Measurements from ENCODE around the gene POU3F3. TPM values are rescaled to one million over a fixed set of nuclear protein-coding genes. Genes with fewer than 3 reads are reported as not detected.

POU3F3 gene
- total and polyA plus RNA-seq, 2 of the 8 experiments (the other 6 are each of a cell fraction or from before 2014, with no cell fraction given), result 0.09 TPM; not detected in 1

DNA sequence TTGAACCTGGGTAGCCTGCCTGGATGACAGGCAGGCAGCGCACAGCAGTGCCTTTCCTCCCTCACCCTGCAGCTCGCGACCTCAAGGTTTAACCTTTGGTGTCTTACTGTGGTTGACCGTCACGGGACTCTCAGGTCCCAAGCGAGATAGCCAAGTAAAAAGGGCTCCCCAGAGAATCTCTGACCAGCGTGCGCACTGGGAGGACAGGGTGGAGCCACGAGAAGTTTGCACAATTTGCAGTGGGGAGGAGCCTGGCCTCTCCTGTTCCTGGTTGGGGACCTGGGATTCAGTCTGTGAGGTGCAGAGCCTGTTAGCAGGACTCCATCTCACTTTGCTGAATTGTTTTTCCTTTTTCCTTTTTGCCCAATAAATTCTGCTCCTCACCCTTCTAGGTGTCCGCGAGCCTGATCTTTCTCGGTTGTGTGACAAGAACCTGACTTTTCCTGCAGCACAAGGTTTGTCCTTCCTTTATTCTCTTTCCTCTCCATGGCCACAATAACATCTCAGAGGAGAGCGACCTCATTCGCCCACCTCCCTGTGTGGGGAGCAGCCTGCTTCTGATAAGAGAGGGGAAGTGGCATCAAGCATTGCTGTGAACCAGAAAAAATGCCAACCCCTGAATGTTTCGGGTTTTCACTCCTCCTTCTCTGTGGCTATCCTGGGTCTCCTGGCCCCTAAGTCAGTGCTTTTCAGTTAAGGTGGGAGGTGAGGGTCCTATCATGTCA is 36.2 kb downstream of the POU3F3 start:
- H3K18ac ChIP-seq (ENCODE audit: extremely low read depth, low read length), result no peak overlapping the region
- no peaks in the 10 kb centered on the region for H3K4me1 ChIP-seq (replicated peaks in 1 of 4; ENCODE audit: control insufficient read depth in 3 of 4, insufficient read depth in 4 of 4, low read length in 3 of 4)
- no peak for FAIRE-seq
- no peak overlapping the region for H3K56ac ChIP-seq (replicated peaks; ENCODE audit: insufficient read length, low read depth, low read length)
- no peak overlapping the region for H2BK120ac ChIP-seq (replicated peaks; ENCODE audit: low read depth, low read length)
- H3K23ac ChIP-seq (ENCODE audit: insufficient read length), result no peak overlapping the region
- no peak for DNase-seq (ENCODE audit: low read depth in 1 of 2, low spot score in 2 of 2)
- H2BK20ac ChIP-seq (ENCODE audit: low read length), result no peak overlapping the region
- 92% methylated on average over 15 of the region's 15 CpGs; no CpG with 5 or more reads in 1 of the 2 experiments for WGBS, 2 experiments (ENCODE audit: extremely low coverage in 1 of 2, insufficient coverage in 1 of 2, insufficient read length in 1 of 2, insufficient replicate concordance in 2 of 2, low coverage in 1 of 2, low lambda C conversion rate in 2 of 2, missing lambda C conversion rate in 1 of 2)
- no peak overlapping the region for H3K4me2 ChIP-seq (ENCODE audit: insufficient read depth in 1 of 2, low read depth in 2 of 2, low read length in 2 of 2)
- H2BK15ac ChIP-seq (ENCODE audit: low read length), result no peak overlapping the region
- no peak overlapping the region for H2AK5ac ChIP-seq (ENCODE audit: low read depth, low read length)
- ChIA-PET CTCF (ENCODE audit: partially characterized antibody) (interaction anchor here (0.8 kb wide), 1 partner anchor 514 kb away, joined by 3 read pairs; no protein-coding TSS in a partner anchor), POLR2A (ENCODE audit: partially characterized antibody) (no interaction called here)
- H4K91ac ChIP-seq (replicated peaks; ENCODE audit: insufficient read length, low read length), result no peak overlapping the region
- H4K20me1 ChIP-seq (replicated peaks in 1 of 2; ENCODE audit: control insufficient read depth in 1 of 2, insufficient read depth in 2 of 2, low read length in 2 of 2), result no peaks in the 10 kb centered on the region
- no peaks in the 10 kb centered on the region for H3K79me2 ChIP-seq (ENCODE audit: control insufficient read depth in 1 of 2, insufficient read depth in 2 of 2, low read length in 2 of 2)
- no peaks in the 10 kb centered on the region for H3K23me2 ChIP-seq (ENCODE audit: low read depth, low read length)
- no peak overlapping the region for H2BK12ac ChIP-seq (ENCODE audit: low read depth, low read length)
- H3K36me3 ChIP-seq (ENCODE audit: control insufficient read depth in 2 of 4, insufficient read depth in 4 of 4, low read length in 3 of 4), result no peaks in the 10 kb centered on the region
- H3K4me3 ChIP-seq (ENCODE audit: extremely low read depth in 1 of 4, insufficient read depth in 2 of 4, low read depth in 3 of 4, low read length in 4 of 4), result no peak overlapping the region
- no peak overlapping the region for H2AFZ ChIP-seq (ENCODE audit: low read length)
- no peaks in the 10 kb centered on the region for H3K9me3 ChIP-seq (ENCODE audit: insufficient read depth in 2 of 2, low read depth in 1 of 2, low read length in 1 of 2)
- no peaks in the 10 kb centered on the region for H3K27me3 ChIP-seq (replicated peaks in 1 of 4; ENCODE audit: control insufficient read depth in 3 of 4, extremely low read depth in 1 of 4, insufficient read depth in 3 of 4, low read length in 3 of 4)
- no peak overlapping the region for H2BK5ac ChIP-seq (ENCODE audit: low read depth, low read length)
- TF ChIP-seq POU5F1 (IDR thresholded peaks at IDR 0.05; ENCODE audit: low read depth, low read length) (no peak), ASH2L (IDR thresholded peaks at IDR 0.05; ENCODE audit: low read length) (no peak), TAF7 (optimal IDR thresholded peaks at IDR 0.05; ENCODE audit: borderline replicate concordance, low read depth, low read length) (no peak), RFX5 (IDR thresholded peaks at IDR 0.05; ENCODE audit: borderline replicate concordance, low read depth, low read length) (no peak), CBX5 (IDR thresholded peaks at IDR 0.05; ENCODE audit: low read depth, low read length) (no peak), YY1 (IDR thresholded peaks at IDR 0.05; ENCODE audit: low read depth, low read length) (no peak), CEBPB (IDR thresholded peaks at IDR 0.05; ENCODE audit: low read depth, low read length) (no peak), HDAC2 (IDR thresholded peaks at IDR 0.05; ENCODE audit: borderline replicate concordance in 1 of 2, low read depth in 2 of 2, low read length in 2 of 2) (no peak), BRCA1 (IDR thresholded peaks at IDR 0.05; ENCODE audit: low read depth, low read length) (no peak)
- no peak overlapping the region for H4K5ac ChIP-seq (ENCODE audit: insufficient read length, low read depth, low read length)
- H3K79me1 ChIP-seq (ENCODE audit: low read depth, low read length), result no peaks in the 10 kb centered on the region
- no peak overlapping the region for H3K27ac ChIP-seq (ENCODE audit: low read depth, low read length)
- H3K9ac ChIP-seq (replicated peaks in 1 of 4; ENCODE audit: extremely low read depth in 1 of 4, low read depth in 3 of 4, low read length in 3 of 4), result no peak overlapping the region
- no peak overlapping the region; the same call in 1 of the 2 replicates for H4K8ac ChIP-seq (ENCODE audit: extremely low read depth, insufficient read depth, low read length)
- no peak overlapping the region for H3K4ac ChIP-seq (replicated peaks; ENCODE audit: insufficient read length, low read depth, low read length)
- no peak overlapping the region for H3K14ac ChIP-seq (ENCODE audit: insufficient read length)
